DND-41 (cell line): ENCODE data around the gene ISG20.

Source experiments
- CTCF ChIP-seq: IDR thresholded peaks from 2 replicates; pipeline ENCODE4 v1.5.1; 2012; ENCODE audit warnings: borderline replicate concordance, low read length, moderate library complexity, mild to moderate bottlenecking; ENCODE audit not compliant: poor library complexity, severe bottlenecking; ENCODE audit errors: extremely low read depth
- EZH2 ChIP-seq: IDR thresholded peaks from 3 replicates; pipeline ENCODE4 v1.6.1; 2012; ENCODE audit warnings: borderline replicate concordance, low read depth, mild to moderate bottlenecking, moderate library complexity, low read length, inconsistent platforms; ENCODE audit not compliant: severe bottlenecking

GRCh38 chr15:88690331-88690730 lies 51.5 kb downstream of the ISG20 start:
- TF ChIP-seq CTCF (no peak), EZH2 (no peak)
